Testis (tissue), 2 donors: ENCODE measurements around the gene OAS1.

Experiments used
- POLR2A ChIP-seq: fragments of 450-650 bp; IDR thresholded peaks from one replicate; pipeline ENCODE4 v1.6.1; 2017; ENCODE audit warnings: antibody characterized with exemption, mild to moderate bottlenecking, moderate library complexity
- TF ChIP-seq, protein P1 (sequence below), 3 experiments: fragments of 450-650 bp in 2 of 3; fragments of 200-600 bp in 1 of 3; sonication (generic) in 1 of 3; IDR thresholded peaks; one replicate each; pipeline ENCODE4 v1.5.1; 2016 to 2019; ENCODE audit warnings: antibody characterized with exemption in 3 of 3, mild to moderate bottlenecking in 2 of 3, moderate library complexity in 1 of 3

DNA sequence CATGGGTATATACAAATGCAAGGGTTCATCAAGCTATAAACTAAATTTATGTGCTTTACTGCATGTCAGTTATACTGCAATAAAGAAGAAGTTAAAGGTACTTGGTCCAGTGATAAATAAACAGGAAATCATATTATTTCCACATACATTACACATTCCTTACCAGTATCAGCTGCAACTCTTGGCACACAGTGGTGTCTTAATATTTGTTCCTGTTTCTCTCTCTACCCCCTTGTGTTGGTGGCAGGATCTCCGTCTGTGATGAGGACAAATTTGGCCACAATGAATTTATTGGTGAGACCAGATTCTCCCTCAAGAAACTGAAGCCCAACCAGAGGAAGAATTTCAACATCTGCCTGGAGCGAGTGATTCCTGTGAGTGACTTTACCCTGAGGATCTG lies 19.2 kb upstream of the OAS1 start:
- TF ChIP-seq, protein P1, sequence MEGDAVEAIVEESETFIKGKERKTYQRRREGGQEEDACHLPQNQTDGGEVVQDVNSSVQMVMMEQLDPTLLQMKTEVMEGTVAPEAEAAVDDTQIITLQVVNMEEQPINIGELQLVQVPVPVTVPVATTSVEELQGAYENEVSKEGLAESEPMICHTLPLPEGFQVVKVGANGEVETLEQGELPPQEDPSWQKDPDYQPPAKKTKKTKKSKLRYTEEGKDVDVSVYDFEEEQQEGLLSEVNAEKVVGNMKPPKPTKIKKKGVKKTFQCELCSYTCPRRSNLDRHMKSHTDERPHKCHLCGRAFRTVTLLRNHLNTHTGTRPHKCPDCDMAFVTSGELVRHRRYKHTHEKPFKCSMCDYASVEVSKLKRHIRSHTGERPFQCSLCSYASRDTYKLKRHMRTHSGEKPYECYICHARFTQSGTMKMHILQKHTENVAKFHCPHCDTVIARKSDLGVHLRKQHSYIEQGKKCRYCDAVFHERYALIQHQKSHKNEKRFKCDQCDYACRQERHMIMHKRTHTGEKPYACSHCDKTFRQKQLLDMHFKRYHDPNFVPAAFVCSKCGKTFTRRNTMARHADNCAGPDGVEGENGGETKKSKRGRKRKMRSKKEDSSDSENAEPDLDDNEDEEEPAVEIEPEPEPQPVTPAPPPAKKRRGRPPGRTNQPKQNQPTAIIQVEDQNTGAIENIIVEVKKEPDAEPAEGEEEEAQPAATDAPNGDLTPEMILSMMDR (IDR thresholded peaks at IDR 0.05): no peak
- no peak for TF ChIP-seq POLR2A
